Measurements from ENCODE around the gene FRYL.

DNA sequence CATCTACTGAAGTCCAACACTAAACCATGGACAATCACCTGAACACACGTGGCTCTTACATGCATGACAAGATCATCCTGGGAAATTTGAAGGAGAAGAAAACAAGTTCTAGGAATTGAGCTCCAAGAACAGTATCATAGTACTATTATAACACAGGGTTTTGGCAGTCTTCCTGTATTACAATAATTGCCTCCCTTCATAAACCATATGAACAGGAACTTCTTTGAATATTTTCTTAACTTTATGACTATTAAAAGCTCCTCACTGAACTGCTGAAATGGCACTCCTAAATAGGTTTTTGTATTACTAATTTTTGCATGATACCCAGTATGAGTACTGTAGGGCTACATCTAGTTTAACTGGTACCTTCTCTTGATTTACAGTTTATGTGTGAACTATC is 160.0 kb downstream of the FRYL start:
- TF ChIP-seq POLR2AphosphoS5 (IDR thresholded peaks at IDR 0.05; ENCODE audit: low read depth, low read length) = no peak
- no peak for TF ChIP-seq POLR2A (IDR thresholded peaks at IDR 0.05; ENCODE audit: low read depth, low read length)
- TF ChIP-seq TAF1 (IDR thresholded peaks at IDR 0.05; ENCODE audit: borderline replicate concordance, low read depth, low read length) = no peak
